ENCODE data around the gene SFMBT1.

SFMBT1 gene

DNA sequence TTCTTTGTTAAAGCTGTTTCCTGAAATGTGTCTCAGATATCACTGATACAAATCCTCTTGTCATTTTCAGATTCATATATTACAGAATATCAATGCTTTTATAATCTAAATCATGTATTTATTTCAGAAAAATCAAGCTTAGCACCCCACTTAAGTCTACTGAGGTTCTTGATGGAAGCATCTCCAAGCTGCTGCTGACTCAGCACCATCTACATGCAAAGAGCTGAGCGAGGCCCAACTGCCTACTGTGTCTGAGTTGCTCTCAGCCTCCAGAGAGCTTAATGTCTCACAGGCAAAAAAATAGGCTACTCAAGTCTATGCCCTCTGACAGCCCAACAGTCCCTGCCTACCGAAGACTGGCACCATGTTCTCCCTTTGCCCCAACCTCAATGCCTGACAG is 119.3 kb downstream of the SFMBT1 start:
- Histone ChIP-seq H3K4me1 (ENCODE audit: control insufficient read depth, insufficient read depth, low read length) (no peaks in the 10 kb centered on the region), H3K4me3 (ENCODE audit: low read depth, low read length) (no peak overlapping the region), H3K9me3 (ENCODE audit: control insufficient read depth, insufficient read depth, low read depth, low read length) (no peaks in the 10 kb centered on the region), H3K27ac (ENCODE audit: extremely low read depth, low read depth, low read length) (no peak overlapping the region), H3K36me3 (ENCODE audit: control insufficient read depth in 2 of 2, insufficient read depth in 1 of 2, low read length in 2 of 2) (peaks cover 0 to 26% of the 10 kb centered on the region in 2 experiments; a peak in 2 of 3 replicates)
- TF ChIP-seq ZNF544 (tag by site-specific recombination; IDR thresholded peaks at IDR 0.05): no peak
- TF ChIP-seq SP3 (tag by site-specific recombination; IDR thresholded peaks at IDR 0.05): no peak
- TF ChIP-seq ZBTB20 (tag by site-specific recombination; IDR thresholded peaks at IDR 0.05): no peak
- TF ChIP-seq ZNF701 (tag by site-specific recombination; IDR thresholded peaks at IDR 0.05): no peak
- no peak for TF ChIP-seq ZNF10 (tag by site-specific recombination; IDR thresholded peaks at IDR 0.05)
- no peak for TF ChIP-seq ZNF843 (tag by site-specific recombination; IDR thresholded peaks at IDR 0.05)
- TF ChIP-seq ZNF302 (tag by site-specific recombination; IDR thresholded peaks at IDR 0.05; ENCODE audit: low read depth): no peak
- TF ChIP-seq ZNF561 (tag by site-specific recombination; IDR thresholded peaks at IDR 0.05; ENCODE audit: borderline replicate concordance): no peak
- TF ChIP-seq PATZ1 (tag by site-specific recombination; IDR thresholded peaks at IDR 0.05): no peak
- TF ChIP-seq, protein P1, sequence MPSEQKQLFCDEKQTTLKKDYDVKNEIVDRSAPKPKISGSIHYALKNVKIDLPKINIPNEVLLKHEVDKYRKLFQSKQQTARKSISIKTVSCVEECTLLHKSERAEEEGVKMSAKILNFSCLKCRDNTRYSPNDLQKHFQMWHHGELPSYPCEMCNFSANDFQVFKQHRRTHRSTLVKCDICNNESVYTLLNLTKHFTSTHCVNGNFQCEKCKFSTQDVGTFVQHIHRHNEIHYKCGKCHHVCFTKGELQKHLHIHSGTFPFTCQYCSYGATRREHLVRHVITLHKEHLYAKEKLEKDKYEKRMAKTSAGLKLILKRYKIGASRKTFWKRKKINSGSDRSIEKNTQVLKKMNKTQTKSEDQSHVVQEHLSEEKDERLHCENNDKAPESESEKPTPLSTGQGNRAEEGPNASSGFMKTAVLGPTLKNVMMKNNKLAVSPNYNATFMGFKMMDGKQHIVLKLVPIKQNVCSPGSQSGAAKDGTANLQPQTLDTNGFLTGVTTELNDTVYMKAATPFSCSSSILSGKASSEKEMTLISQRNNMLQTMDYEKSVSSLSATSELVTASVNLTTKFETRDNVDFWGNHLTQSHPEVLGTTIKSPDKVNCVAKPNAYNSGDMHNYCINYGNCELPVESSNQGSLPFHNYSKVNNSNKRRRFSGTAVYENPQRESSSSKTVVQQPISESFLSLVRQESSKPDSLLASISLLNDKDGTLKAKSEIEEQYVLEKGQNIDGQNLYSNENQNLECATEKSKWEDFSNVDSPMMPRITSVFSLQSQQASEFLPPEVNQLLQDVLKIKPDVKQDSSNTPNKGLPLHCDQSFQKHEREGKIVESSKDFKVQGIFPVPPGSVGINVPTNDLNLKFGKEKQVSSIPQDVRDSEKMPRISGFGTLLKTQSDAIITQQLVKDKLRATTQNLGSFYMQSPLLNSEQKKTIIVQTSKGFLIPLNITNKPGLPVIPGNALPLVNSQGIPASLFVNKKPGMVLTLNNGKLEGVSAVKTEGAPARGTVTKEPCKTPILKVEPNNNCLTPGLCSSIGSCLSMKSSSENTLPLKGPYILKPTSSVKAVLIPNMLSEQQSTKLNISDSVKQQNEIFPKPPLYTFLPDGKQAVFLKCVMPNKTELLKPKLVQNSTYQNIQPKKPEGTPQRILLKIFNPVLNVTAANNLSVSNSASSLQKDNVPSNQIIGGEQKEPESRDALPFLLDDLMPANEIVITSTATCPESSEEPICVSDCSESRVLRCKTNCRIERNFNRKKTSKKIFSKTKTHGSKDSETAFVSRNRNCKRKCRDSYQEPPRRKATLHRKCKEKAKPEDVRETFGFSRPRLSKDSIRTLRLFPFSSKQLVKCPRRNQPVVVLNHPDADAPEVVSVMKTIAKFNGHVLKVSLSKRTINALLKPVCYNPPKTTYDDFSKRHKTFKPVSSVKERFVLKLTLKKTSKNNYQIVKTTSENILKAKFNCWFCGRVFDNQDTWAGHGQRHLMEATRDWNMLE (tag by site-specific recombination; conservative IDR thresholded peaks at IDR 0.05; ENCODE audit: low read depth): no peak
- TF ChIP-seq SCRT2 (tag by site-specific recombination; IDR thresholded peaks at IDR 0.05): no peak
- TF ChIP-seq CTCF (tag by site-specific recombination; IDR thresholded peaks at IDR 0.05): no peak
- no peak for TF ChIP-seq ZNF560 (tag by site-specific recombination; IDR thresholded peaks at IDR 0.05; ENCODE audit: borderline replicate concordance)
- TF ChIP-seq, protein P2, sequence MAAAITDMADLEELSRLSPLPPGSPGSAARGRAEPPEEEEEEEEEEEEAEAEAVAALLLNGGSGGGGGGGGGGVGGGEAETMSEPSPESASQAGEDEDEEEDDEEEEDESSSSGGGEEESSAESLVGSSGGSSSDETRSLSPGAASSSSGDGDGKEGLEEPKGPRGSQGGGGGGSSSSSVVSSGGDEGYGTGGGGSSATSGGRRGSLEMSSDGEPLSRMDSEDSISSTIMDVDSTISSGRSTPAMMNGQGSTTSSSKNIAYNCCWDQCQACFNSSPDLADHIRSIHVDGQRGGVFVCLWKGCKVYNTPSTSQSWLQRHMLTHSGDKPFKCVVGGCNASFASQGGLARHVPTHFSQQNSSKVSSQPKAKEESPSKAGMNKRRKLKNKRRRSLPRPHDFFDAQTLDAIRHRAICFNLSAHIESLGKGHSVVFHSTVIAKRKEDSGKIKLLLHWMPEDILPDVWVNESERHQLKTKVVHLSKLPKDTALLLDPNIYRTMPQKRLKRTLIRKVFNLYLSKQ (tag by site-specific recombination; IDR thresholded peaks at IDR 0.05; ENCODE audit: borderline replicate concordance): no peak
- TF ChIP-seq HOXD13 (CRISPR knock-in tag; IDR thresholded peaks at IDR 0.05; ENCODE audit: borderline replicate concordance): no peak
- no peak for TF ChIP-seq GLIS2 (tag by site-specific recombination; IDR thresholded peaks at IDR 0.05)
- TF ChIP-seq ZNF184 (tag by site-specific recombination; IDR thresholded peaks at IDR 0.05): no peak
- no peak for TF ChIP-seq ZNF785 (tag by site-specific recombination; IDR thresholded peaks at IDR 0.05)
- TF ChIP-seq, protein P3, sequence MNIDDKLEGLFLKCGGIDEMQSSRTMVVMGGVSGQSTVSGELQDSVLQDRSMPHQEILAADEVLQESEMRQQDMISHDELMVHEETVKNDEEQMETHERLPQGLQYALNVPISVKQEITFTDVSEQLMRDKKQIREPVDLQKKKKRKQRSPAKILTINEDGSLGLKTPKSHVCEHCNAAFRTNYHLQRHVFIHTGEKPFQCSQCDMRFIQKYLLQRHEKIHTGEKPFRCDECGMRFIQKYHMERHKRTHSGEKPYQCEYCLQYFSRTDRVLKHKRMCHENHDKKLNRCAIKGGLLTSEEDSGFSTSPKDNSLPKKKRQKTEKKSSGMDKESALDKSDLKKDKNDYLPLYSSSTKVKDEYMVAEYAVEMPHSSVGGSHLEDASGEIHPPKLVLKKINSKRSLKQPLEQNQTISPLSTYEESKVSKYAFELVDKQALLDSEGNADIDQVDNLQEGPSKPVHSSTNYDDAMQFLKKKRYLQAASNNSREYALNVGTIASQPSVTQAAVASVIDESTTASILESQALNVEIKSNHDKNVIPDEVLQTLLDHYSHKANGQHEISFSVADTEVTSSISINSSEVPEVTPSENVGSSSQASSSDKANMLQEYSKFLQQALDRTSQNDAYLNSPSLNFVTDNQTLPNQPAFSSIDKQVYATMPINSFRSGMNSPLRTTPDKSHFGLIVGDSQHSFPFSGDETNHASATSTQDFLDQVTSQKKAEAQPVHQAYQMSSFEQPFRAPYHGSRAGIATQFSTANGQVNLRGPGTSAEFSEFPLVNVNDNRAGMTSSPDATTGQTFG (tag by site-specific recombination; IDR thresholded peaks at IDR 0.05; ENCODE audit: borderline replicate concordance): no peak
- ChIA-PET CTCF (interaction anchor here (0.8 to 1.3 kb wide), 2 partner anchors 8 to 12 kb away, joined by 3 read pairs; no protein-coding TSS in a partner anchor), POLR2A (no interaction called here)

Measured in HEK293 (cell line).